Measurements from ENCODE around the gene SCMH1. TPM values are rescaled to one million over a fixed set of nuclear protein-coding genes. Genes with fewer than 3 reads are reported as not detected.

Gene SCMH1
- total RNA-seq, 1 donor from 2014 or later, result 51.3 TPM

DNA sequence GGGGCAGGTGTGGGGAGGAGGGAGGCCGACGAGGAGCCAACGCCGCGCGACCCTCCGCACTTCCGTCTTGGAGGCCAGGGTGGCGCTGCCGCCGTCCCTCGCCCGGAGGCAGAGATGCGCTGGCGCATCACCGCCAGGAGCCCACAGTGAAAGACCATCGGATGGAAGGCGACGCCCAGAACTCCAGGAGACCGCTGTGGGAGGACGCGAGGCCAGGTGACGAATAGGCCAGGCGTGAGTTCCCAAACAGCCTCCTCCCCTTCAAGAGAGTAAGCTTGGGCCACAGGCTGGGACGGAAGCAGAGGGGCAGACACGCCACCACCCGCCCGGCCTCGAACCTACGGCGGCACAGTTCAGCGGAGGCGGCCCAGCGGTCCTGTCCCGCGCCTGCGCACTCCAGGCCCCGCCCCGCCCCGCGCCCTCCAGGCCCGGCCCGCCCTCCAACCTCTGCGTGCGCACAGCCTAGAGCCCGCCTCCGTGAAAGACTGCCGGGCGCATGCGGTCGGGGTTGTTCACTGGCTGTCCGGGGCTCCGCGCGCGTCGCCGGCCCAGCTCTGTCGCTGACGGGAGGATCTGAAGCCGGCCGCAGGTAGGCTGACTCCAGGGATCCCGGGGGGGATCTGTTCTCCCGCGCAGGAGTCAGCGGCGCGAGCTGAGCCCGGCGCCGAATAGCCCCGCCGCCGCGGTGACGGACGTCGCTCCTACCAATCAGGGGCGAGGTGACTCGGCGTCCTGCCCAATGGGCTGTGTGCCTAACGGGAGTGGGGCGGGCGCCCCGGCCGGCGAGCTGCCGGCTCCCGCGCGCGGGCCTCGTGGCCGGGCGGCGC, 262.7 kb downstream of the SCMH1 start, which contains the start of gene CTPS1:
Gene CTPS1 (plus strand): TSS at position 456 of the 827 bp plus-strand sequence. CDS start 3,595 bp downstream, outside the sequence.
- peaks cover 14% of the 10 kb centered on the region for H3K36me3 Mint-ChIP-seq (ENCODE audit: low read depth, unreplicated experiment)
- peak within 1 kb of the TSS; percentile 92 for H3K4me3 Mint-ChIP-seq (ENCODE audit: unreplicated experiment)
- TF ChIP-seq, protein P1, sequence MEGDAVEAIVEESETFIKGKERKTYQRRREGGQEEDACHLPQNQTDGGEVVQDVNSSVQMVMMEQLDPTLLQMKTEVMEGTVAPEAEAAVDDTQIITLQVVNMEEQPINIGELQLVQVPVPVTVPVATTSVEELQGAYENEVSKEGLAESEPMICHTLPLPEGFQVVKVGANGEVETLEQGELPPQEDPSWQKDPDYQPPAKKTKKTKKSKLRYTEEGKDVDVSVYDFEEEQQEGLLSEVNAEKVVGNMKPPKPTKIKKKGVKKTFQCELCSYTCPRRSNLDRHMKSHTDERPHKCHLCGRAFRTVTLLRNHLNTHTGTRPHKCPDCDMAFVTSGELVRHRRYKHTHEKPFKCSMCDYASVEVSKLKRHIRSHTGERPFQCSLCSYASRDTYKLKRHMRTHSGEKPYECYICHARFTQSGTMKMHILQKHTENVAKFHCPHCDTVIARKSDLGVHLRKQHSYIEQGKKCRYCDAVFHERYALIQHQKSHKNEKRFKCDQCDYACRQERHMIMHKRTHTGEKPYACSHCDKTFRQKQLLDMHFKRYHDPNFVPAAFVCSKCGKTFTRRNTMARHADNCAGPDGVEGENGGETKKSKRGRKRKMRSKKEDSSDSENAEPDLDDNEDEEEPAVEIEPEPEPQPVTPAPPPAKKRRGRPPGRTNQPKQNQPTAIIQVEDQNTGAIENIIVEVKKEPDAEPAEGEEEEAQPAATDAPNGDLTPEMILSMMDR (IDR thresholded peaks at IDR 0.05; ENCODE audit: unreplicated experiment), result no peak
- no peaks in the 10 kb centered on the region for H3K9me3 Mint-ChIP-seq (ENCODE audit: unreplicated experiment)
- DNase-seq (ENCODE audit: low spot score), result peak; percentile 94
- H3K27me3 Mint-ChIP-seq (ENCODE audit: unreplicated experiment), result peaks cover 10% of the 10 kb centered on the region
- H3K4me1 Mint-ChIP-seq (ENCODE audit: unreplicated experiment), result peaks cover 33% of the 10 kb centered on the region
- H3K27ac Mint-ChIP-seq (ENCODE audit: unreplicated experiment), result peak within 1 kb of the TSS; percentile 44

DNA sequence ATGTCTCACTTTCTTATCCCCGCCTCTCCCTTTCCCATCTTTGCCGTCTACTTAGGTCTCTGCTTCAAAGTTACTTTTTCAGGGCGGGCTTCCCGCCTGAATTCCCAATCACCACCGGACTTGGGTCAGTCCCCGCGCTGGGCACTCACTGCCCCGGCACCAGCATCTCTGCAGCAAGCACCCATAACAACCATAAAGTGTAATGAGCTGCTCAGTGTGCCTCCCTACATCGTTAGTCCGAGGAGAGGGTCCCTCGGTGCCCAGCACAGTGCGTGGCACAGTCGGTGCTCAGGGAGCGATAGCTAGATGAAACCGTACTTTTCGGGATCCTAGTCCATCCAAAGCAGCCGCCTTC, 263.2 kb downstream of the SCMH1 start:
- Mint-ChIP-seq H3K36me3 (ENCODE audit: low read depth, unreplicated experiment) (peaks cover 11% of the 10 kb centered on the region), H3K27me3 (ENCODE audit: unreplicated experiment) (peaks cover 10% of the 10 kb centered on the region), H3K9me3 (ENCODE audit: unreplicated experiment) (no peaks in the 10 kb centered on the region), H3K4me3 (ENCODE audit: unreplicated experiment) (peak overlapping the region; percentile 87), H3K4me1 (ENCODE audit: unreplicated experiment) (peaks cover 38% of the 10 kb centered on the region), H3K27ac (ENCODE audit: unreplicated experiment) (peak overlapping the region; percentile 33)
- DNase-seq (ENCODE audit: low spot score), result no peak
- TF ChIP-seq, protein P1 (IDR thresholded peaks at IDR 0.05; ENCODE audit: unreplicated experiment), result no peak

DNA sequence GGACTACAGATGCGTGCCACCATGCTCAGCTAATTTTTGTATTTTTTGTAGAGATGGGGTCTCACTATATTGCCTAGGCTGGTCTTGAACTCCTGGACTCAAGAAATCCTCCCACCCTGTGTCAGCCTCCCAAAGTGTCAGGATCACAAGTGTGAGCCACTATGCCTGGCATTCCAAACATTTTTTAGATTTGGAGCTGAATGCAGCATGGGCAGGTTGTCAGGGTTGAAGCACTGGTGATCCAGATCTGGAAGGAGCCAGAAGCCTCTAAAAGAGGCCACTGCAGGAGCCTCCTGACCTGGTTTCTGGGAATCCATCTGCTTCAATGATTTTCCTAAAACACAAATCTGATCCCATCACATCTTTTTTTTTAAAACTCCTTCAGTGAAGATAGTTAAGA, 264.4 kb downstream of the SCMH1 start:
- TF ChIP-seq, protein P1 (IDR thresholded peaks at IDR 0.05; ENCODE audit: unreplicated experiment), result no peak
- DNase-seq (ENCODE audit: low spot score), result no peak
- H3K9me3 Mint-ChIP-seq (ENCODE audit: unreplicated experiment), result no peaks in the 10 kb centered on the region
- no peak overlapping the region for H3K27ac Mint-ChIP-seq (ENCODE audit: unreplicated experiment)
- H3K4me1 Mint-ChIP-seq (ENCODE audit: unreplicated experiment), result peaks cover 42% of the 10 kb centered on the region
- peaks cover 10% of the 10 kb centered on the region for H3K27me3 Mint-ChIP-seq (ENCODE audit: unreplicated experiment)
- H3K36me3 Mint-ChIP-seq (ENCODE audit: low read depth, unreplicated experiment), result peaks cover 10% of the 10 kb centered on the region
- no peak overlapping the region for H3K4me3 Mint-ChIP-seq (ENCODE audit: unreplicated experiment)

Other genes starting within 250 kb of the SCMH1 start
- gene SLFNL1, start 220.6 kb downstream of the SCMH1 start, total RNA-seq (ENCODE audit: unreplicated experiment), result 0.38 TPM
- 0.23 TPM for gene FOXO6, start 119.1 kb upstream of the SCMH1 start, total RNA-seq (ENCODE audit: unreplicated experiment)
- gene EDN2, start 242.4 kb upstream of the SCMH1 start, total RNA-seq (ENCODE audit: unreplicated experiment), result 0.21 TPM

Measured in endothelial cell (in vitro differentiated cells).